Putamen (tissue), 1 donor: ENCODE results near the gene COCH.
"Not testable (repeated sequence)": the region's sequence is repeated elsewhere in the genome, so short reads cannot be mapped to it uniquely, and the experiment has no call there.

Source experiments
- DNase-seq: peaks from one replicate; pipeline ENCODE4 v3.0.0-alpha.2; 2016; ENCODE audit warnings: low spot score

COCH gene

GRCh38 chr14:30875788-30876053, 1.4 kb downstream of the COCH start:
- no peak for DNase-seq

DNA sequence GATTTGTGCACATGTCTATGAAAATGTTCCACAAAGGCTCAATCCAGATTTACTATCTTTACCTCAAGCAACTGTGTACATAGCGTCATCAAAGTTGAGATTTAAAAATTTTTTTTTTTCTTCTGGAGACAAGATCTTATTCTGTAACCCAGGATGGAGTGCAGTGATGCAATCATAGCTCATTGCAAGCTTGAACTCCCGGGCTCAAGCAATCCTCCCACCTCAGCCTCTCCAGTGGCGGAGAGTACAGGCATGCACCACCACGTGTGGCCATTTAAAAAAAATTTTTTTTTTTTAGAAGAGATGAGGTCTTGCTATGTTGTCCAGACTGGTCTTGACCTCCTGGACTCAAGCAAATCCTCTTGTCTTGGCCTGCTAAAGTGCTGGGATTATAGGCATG, 2.3 kb downstream of the COCH start:
- DNase-seq: no peak

DNA sequence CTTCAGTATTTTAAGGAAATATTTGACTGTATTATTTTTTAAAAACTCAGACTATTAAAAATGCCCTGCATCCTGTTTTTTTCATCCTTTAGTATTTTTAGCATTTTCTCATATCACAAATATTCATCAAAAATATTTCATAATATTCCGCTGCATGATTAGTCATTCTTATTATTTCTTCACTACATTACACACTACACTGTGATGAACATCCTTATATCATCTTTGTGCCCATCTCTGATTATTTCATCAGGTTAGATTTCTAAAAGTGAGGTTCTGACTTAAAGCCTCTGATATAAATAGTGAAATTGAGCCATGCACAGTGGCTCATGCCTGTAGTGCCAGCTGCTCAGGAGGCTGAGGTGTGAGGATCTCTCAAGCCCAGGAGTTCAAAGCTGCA, 8.1 kb downstream of the COCH start:
- no peak for DNase-seq

DNA sequence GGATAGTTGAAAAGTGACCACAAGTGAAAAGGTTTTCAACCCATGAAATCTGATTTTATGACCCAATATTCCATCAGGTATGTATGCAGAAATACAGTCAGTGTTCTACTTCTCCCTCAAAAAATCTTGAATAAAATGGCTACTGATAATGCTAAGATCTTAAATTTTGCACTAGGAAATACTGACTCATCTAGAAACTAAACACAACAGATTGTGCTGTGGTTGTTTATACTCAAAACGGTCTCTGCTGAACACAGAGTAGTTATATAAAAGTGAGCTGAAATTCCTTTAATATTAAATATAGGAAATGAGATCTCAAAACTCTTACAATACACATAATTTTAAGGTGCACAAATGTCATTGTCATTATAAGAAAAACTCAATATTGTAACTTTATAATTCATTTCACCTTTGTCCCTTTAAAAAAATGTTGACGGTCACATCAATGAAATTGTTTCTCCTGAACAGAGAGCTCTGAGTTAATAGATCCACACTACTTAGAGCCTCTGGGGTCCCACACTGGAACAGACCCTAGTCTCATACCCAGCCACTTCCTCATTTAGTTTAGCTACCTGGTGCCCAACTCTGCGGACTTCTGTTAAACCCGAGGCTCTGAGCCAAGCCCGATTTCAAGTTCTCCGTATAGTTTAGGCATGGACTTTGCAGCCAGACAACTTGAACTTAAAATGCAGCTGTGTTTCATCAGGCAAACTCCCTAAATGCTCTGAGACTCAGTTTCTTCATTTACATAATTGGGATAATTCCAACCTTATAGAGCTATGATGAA, 9.3 kb downstream of the COCH start:
- DNase-seq: no peak

DNA sequence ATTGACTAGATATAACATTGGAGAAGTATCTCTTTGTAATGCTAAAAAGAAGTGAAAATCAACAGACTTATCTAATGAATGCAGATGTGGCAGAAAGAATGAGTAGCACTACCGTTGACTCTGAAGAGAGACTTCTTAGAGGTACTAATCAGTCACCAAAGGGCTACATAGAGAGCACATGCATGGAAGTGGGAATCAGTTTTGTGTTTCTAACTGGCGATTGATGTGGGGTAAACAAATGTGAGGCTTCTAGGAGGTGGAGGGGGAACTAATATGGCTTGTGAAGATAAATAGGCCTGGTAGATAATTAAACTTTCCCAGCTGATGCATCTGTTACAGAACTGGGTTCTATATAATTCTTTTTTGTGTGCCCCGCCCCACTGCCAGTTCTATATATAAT, 10.5 kb downstream of the COCH start:
- DNase-seq: no peak

DNA sequence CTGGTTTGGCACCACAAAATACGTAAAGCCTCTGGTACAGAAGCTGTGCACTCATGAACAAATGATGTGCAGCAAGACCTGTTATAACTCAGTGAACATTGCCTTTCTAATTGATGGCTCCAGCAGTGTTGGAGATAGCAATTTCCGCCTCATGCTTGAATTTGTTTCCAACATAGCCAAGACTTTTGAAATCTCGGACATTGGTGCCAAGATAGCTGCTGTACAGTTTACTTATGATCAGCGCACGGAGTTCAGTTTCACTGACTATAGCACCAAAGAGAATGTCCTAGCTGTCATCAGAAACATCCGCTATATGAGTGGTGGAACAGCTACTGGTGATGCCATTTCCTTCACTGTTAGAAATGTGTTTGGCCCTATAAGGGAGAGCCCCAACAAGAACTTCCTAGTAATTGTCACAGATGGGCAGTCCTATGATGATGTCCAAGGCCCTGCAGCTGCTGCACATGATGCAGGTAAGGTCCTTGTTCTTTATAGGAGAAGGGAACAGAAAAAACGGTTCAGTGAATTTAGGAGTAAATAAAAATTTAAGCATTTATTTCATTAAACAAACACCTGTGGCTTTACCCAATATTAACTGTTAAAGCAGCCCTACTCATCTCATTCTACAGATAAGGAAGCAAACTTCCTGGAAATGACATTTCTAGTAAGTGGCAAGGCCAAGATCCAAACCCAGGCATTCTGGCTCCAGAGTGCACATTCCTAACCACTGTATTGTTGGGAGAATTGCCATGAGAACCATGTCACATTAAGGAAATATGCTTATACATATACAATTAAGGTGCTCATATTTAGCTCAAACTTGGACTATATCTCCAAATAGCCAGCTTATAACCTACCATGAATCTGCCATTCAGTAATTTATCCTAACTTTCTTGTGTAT, 11.7 kb downstream of the COCH start:
- DNase-seq: no peak

GRCh38 chr14:30888480-30889243, 14.3 kb downstream of the COCH start:
- no peak for DNase-seq

DNA sequence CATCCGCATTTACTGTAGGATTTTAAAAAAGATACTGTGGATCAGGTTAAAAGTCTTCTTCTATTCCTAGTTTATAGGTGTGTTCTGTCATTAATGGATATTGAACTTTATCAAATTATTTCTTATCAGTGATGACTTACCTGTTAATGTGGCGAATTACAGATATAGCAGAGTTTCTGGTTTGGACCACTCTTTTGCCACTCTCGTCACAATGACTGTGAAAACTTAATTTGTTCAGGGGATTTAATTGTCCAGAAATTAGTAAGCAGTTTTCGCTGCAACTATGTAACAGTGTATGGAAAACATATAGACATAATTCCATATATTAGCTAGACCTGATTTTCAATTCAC, 14.9 kb downstream of the COCH start:
- no peak for DNase-seq

DNA sequence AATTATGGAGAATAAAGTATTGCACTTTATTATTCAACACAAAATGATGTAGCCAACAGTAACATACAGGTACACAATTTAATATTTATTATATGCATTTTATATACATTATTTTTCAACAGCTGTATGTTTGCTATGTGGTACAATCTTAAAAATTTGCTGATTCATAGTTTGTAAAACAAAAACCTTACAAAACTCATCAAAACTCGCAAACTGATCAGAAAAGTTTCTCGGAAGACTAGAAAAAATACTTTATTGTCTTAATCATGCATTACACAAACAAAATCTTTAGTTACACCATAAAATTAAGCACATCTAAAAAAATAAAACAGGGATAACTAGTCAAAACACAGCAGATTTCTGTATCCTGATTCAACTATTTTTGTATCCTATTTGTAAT, 19.5 kb downstream of the COCH start:
- no peak for DNase-seq

GRCh38 chr14:30894923-30895515, 20.7 kb downstream of the COCH start:
- no peak for DNase-seq

DNA sequence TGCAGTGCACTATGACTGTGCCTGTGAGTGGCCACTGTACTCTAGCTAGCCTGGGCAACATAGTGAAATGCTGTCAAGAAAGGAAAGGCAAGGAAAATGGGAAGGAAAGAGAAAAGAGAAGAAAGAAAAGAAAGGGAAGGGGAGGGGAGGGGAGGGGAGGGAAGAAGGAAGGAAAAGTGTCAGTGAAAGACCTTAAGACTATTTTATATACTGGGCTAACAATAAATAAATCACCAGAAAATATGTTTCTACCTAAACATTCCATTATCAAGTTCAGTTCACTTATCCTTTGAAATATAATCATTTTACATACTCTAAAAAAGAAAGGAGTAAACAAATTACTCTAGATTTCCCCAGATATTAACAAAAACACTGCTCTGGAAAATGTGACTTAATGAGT, 22.1 kb downstream of the COCH start:
- DNase-seq: no peak

DNA sequence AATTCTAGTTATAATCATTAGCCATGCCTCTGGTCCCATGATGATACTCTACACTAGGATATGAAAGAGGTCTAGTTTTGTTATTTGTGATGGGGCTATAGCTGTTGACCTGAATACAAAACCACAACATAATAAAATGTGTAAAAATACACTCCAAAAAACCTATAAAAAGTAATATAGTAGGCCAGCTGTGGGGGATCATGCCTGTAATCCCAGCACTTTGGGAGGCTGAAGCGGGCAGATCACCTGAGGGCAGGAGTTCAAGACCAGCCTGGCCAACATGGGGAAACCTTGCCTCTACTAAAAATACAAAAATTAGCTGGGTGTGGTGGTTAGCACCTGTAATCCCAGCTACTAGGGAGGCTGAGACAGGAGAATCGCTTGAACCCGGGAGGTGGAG, 22.8 kb downstream of the COCH start:
- DNase-seq: not testable (repeated sequence)

DNA sequence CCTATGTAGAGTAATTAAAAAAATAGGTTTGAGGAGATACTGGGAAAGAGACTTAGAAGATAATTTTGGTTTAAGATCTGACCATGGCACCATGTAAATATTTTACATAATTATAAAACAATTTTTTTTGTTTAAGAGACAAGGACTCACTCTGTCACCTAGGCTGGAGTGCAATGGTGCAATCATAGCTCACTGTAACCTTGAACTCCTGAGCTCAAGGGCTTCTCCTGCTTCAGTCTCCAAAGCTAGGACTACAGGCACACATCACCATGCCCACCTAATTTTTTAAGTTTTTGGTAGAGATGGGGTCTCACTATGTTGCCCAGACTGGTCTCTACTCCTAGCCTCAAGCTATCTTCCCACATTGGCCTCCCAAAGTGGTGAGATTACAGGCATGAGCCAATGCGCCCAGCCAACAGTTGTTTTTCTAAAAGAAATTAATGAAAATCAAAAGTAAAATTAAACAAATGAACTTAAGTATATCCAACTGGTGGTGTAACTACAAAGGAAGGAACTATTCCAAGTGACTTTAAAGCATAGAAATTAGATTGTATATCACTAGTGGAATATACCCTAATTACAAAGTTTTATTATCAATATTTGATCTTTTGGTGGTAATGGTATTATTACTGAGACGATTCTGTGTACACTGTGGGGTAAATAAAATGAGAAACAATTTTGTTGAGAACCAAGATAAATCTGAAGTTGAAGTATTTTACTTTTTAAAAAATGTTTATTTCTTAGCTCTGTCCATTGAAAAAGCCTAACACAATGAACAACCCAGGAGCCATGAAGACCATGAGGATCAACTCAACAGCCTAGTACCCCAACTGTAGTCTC, 29.1 kb downstream of the COCH start:
- DNase-seq: no peak

GRCh38 chr14:30906752-30907658, 32.6 kb downstream of the COCH start:
- peak; percentile 31 for DNase-seq

GRCh38 chr14:30907659-30908057, 33.3 kb downstream of the COCH start:
- DNase-seq: no peak

- DNase-seq: no peak
These were observed 34.5 kb downstream of the COCH start for GRCh38 chr14:30908826-30909225.

GRCh38 chr14:30914812-30915211, 40.5 kb downstream of the COCH start:
- DNase-seq: no peak

- no peak for DNase-seq
These were observed 41.2 kb downstream of the COCH start for GRCh38 chr14:30915596-30915995.

DNA sequence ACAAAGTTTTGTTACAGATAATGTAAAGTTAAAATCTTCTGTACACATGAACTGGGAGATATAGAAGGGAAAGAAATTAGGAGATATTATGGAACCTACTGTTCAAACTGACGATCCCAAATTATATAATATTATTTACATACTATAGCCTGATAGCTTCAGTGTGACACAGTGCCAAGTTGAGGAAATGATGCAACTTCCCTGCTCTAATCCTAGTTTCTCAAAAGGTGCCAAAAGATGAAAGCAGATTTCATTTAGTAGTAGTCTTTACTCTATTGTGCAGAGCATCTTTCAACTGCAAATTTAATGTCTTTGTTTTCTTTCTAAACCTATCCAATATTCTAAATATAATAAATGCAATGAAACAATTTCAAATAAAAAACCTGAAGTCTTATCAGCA, 46.9 kb downstream of the COCH start:
- no peak for DNase-seq

GRCh38 chr14:30921788-30922187, 47.4 kb downstream of the COCH start:
- DNase-seq: no peak

- no peak for DNase-seq
These were observed 50.9 kb downstream of the COCH start for GRCh38 chr14:30925254-30925653.
